Keratinocyte (primary cell): ENCODE results near the gene CERK.

ENCODE experiments used
- CTCF ChIP-seq, 3 experiments: IDR thresholded peaks in 1 of 3; conservative IDR thresholded peaks in 1 of 3; optimal IDR thresholded peaks in 1 of 3; 2 replicates in 2 of 3; 3 replicates in 1 of 3; pipeline versions ENCODE3 to v1.5.1; 2011; ENCODE audit warnings: low read length in 3 of 3, mild to moderate bottlenecking in 3 of 3, moderate library complexity in 2 of 3, control low read depth in 1 of 3, inconsistent platforms in 1 of 3; ENCODE audit not compliant: insufficient read depth in 2 of 3; ENCODE audit errors: extremely low read depth in 1 of 3
- EZH2 ChIP-seq: IDR thresholded peaks from one replicate; pipeline ENCODE4 v1.6.1; 2012; ENCODE audit warnings: inconsistent platforms, mild to moderate bottlenecking, low read length, moderate library complexity

GRCh38 chr22:46744581-46744980 is 6.5 kb upstream of the CERK start:
- no peak for TF ChIP-seq CTCF (optimal IDR thresholded peaks at IDR 0.05 in 1 of 3, IDR thresholded peaks at IDR 0.05 in 1 of 3, conservative IDR thresholded peaks at IDR 0.05 in 1 of 3; ENCODE audit: extremely low read depth in 1 of 3, insufficient read depth in 2 of 3, low read length in 3 of 3)
- no peak for TF ChIP-seq EZH2
